Measurements from ENCODE around the gene RAD51B.

- TF ChIP-seq POLR2A (IDR thresholded peaks at IDR 0.05) = no peak
- TF ChIP-seq, protein P1, sequence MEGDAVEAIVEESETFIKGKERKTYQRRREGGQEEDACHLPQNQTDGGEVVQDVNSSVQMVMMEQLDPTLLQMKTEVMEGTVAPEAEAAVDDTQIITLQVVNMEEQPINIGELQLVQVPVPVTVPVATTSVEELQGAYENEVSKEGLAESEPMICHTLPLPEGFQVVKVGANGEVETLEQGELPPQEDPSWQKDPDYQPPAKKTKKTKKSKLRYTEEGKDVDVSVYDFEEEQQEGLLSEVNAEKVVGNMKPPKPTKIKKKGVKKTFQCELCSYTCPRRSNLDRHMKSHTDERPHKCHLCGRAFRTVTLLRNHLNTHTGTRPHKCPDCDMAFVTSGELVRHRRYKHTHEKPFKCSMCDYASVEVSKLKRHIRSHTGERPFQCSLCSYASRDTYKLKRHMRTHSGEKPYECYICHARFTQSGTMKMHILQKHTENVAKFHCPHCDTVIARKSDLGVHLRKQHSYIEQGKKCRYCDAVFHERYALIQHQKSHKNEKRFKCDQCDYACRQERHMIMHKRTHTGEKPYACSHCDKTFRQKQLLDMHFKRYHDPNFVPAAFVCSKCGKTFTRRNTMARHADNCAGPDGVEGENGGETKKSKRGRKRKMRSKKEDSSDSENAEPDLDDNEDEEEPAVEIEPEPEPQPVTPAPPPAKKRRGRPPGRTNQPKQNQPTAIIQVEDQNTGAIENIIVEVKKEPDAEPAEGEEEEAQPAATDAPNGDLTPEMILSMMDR (IDR thresholded peaks at IDR 0.05) = no peak
Measured at GRCh38 chr14:68148763-68149162, 329.2 kb downstream of the RAD51B start.
